Neural cell (in vitro differentiated cells): ENCODE results near the gene TMEM184B. TPM values are rescaled to one million over a fixed set of nuclear protein-coding genes. Genes with fewer than 3 reads are reported as not detected.

ENCODE experiments used
- H2AFZ ChIP-seq: fragments of 200-600, 300-800 bp; sonication (generic), shearing (Covaris generic); 2 replicates; pipeline ENCODE4 v1.6.0; 2014; ENCODE audit warnings: low read depth, mild to moderate bottlenecking, antibody characterized with exemption, low read length, moderate library complexity
- H3F3A ChIP-seq: fragments of 200-600 bp; shearing (Covaris generic); 2 replicates; pipeline ENCODE4 v1.6.1; 2016; ENCODE audit warnings: mild to moderate bottlenecking, moderate library complexity, mixed read lengths, antibody characterized with exemption, low read length; ENCODE audit not compliant: insufficient read depth, poor library complexity, severe bottlenecking
- H3K27ac ChIP-seq: fragments of 200-600, 300-800 bp; sonication (generic), shearing (Covaris generic); 2 replicates; pipeline ENCODE4 v1.5.1; 2014; ENCODE audit warnings: mild to moderate bottlenecking, low read length, moderate library complexity
- H3K27me3 ChIP-seq: fragments of 300-800, 200-600 bp; sonication (generic), shearing (Covaris generic); 2 replicates; pipeline ENCODE4 v1.6.0; 2014; ENCODE audit warnings: mild to moderate bottlenecking, low read depth, low read length, moderate library complexity; ENCODE audit not compliant: insufficient read depth
- H3K36me3 ChIP-seq: fragments of 300-800, 200-600 bp; sonication (generic), shearing (Covaris generic); 2 replicates; pipeline ENCODE4 v1.5.1; 2014; ENCODE audit warnings: mild to moderate bottlenecking, antibody characterized with exemption, low read length, moderate library complexity; ENCODE audit not compliant: insufficient read depth
- H3K4me2 ChIP-seq: fragments of 300-800, 200-600 bp; sonication (generic), shearing (Covaris generic); 2 replicates; pipeline ENCODE4 v1.6.0; 2014; ENCODE audit warnings: mild to moderate bottlenecking, low read length
- H3K4me3 ChIP-seq: fragments of 300-800, 200-600 bp; sonication (generic), shearing (Covaris generic); 2 replicates; pipeline ENCODE4 v1.5.1; 2014; ENCODE audit warnings: mild to moderate bottlenecking, low read length, moderate library complexity
- H3K79me2 ChIP-seq: fragments of 200-600 bp; shearing (Covaris generic); replicated peaks from 2 replicates; pipeline ENCODE4 v1.6.0; 2014; ENCODE audit warnings: mild to moderate bottlenecking, low read length, moderate library complexity; ENCODE audit not compliant: insufficient read depth
- H3K9ac ChIP-seq: fragments of 300-800, 200-600 bp; sonication (generic), shearing (Covaris generic); 2 replicates; pipeline ENCODE4 v1.6.1; 2016; ENCODE audit warnings: mild to moderate bottlenecking, low read length, mixed read lengths
- H3K9me2 ChIP-seq: fragments of 200-600 bp; shearing (Covaris generic); 2 replicates; pipeline ENCODE4 v1.6.1; 2016; ENCODE audit warnings: mild to moderate bottlenecking, low read length, mixed read lengths; ENCODE audit not compliant: insufficient read depth
- H3K9me3 ChIP-seq: fragments of 200-600, 300-800 bp; sonication (generic), shearing (Covaris generic); 2 replicates; pipeline ENCODE4 v1.6.1; 2016; ENCODE audit warnings: mild to moderate bottlenecking, mixed run types, low read length, moderate library complexity, mixed read lengths
- H4K20me1 ChIP-seq: fragments of 200-600 bp; shearing (Covaris generic); 2 replicates; pipeline ENCODE4 v1.6.1; 2016; ENCODE audit warnings: mild to moderate bottlenecking, mixed run types; ENCODE audit not compliant: insufficient read depth
- EP300 ChIP-seq: fragments of 450-650 bp; conservative IDR thresholded peaks from 2 replicates; pipeline ENCODE4 v1.6.1; 2014; ENCODE audit warnings: antibody characterized with exemption, mild to moderate bottlenecking, moderate library complexity; ENCODE audit not compliant: poor library complexity, severe bottlenecking
- EZH2 ChIP-seq: fragments of 200-600, 300-800 bp; shearing (Covaris generic), sonication (generic); IDR thresholded peaks from 2 replicates; pipeline ENCODE4 v1.6.1; 2014; ENCODE audit warnings: antibody characterized with exemption, low read length, borderline replicate concordance, mild to moderate bottlenecking; ENCODE audit not compliant: insufficient read depth, poor library complexity, severe bottlenecking
- MXI1 ChIP-seq: fragments of 450-650 bp; conservative IDR thresholded peaks from 2 replicates; pipeline ENCODE4 v1.6.1; 2014; ENCODE audit warnings: antibody characterized with exemption, mild to moderate bottlenecking; ENCODE audit not compliant: poor library complexity, severe bottlenecking
- POLR2AphosphoS5 ChIP-seq: IDR thresholded peaks from 2 replicates; pipeline ENCODE4 v1.6.1; 2012
- RAD21 ChIP-seq: fragments of 450-650 bp; conservative IDR thresholded peaks from 2 replicates; pipeline ENCODE4 v1.6.1; 2014; ENCODE audit warnings: antibody characterized with exemption, mild to moderate bottlenecking, moderate library complexity
- SMC3 ChIP-seq: fragments of 450-650 bp; conservative IDR thresholded peaks from 2 replicates; pipeline ENCODE4 v1.6.1; 2014; ENCODE audit warnings: antibody characterized with exemption, mild to moderate bottlenecking, moderate library complexity; ENCODE audit not compliant: poor library complexity
- TAF1 ChIP-seq: IDR thresholded peaks from 2 replicates; pipeline ENCODE4 v1.6.1; 2012; ENCODE audit warnings: low read depth
- polyA plus RNA-seq: library from polyadenylated mRNA; depleted of rRNA; stranded (reverse); fragments of >200 nt; gene quantifications from 2 replicates; pipeline ENCODE4 v1.2.3, GENCODE V29; 2014
- TF ChIP-seq, protein P1 (sequence below): IDR thresholded peaks from 2 replicates; pipeline ENCODE4 v1.6.1; 2012; ENCODE audit warnings: borderline replicate concordance
- TF ChIP-seq, protein P2 (sequence below): fragments of 450-650 bp; IDR thresholded peaks from 2 replicates; pipeline ENCODE4 v1.5.1; 2014; ENCODE audit warnings: antibody characterized with exemption, mild to moderate bottlenecking, moderate library complexity; ENCODE audit not compliant: poor library complexity, severe bottlenecking

The TMEM184B gene
- polyA plus RNA-seq, 1 donor from 2014 or later: 19.7 TPM

DNA sequence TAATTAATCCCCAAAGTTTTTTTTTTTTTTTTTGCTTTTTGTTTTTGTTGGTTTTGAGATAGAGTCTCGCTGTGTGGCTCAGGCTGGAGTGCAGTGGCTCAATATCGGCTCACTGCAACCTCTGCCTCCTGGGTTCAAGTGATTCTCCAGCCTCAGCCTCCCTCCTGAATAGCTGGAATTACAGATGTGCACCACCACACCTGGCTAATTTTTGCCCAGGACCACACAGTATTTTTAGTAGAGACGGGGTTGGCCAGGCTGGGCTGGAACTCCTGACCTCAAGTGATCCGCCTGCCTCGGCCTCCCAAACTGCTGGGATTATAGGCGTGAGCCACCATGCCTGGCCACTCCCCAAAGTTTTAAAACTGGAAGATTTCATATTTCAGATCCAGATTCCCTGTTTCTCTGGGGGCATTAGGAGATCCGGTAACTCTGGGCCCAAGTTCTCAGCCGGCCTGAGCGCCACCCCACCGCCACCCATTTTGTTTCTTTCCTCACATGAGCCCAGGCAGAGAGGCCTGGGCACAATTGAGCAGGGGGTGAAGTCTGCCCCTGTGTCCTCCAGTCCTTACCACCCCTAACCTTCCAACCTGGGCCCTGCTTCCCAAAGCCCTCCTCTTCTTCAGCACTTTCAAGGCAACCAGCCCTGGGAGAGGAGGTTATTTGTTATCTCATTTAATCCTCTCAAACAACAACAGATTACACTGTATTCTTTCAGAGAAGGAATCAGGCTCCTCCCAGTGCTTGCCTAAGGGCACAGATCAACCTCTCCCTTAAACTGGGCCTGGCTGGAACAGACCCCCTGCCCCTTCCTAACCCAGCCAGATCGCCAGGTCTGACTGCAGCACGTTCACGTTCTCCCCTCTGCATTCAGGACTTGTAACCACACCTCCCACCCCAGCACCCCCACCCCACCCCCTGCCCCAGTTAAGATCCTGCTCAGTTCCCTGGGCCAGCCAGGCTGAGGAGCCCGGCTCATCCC is 46.3 kb upstream of the TMEM184B start:
- Histone ChIP-seq H3K79me2 (peaks cover 27% of the 10 kb centered on the region), H3K4me2 (no peak overlapping the region), H3K9ac (no peak overlapping the region), H3K27ac (no peak overlapping the region), H4K20me1 (peaks cover 12% of the 10 kb centered on the region), H3K27me3 (no peaks in the 10 kb centered on the region), H3K4me3 (no peak overlapping the region), H3K9me2 (no peaks in the 10 kb centered on the region), H3K36me3 (no peaks in the 10 kb centered on the region), H2AFZ (no peak overlapping the region), H3F3A (peaks cover 5% of the 10 kb centered on the region), H3K9me3 (no peaks in the 10 kb centered on the region)
- TF ChIP-seq EP300 (no peak), EZH2 (no peak), SMC3 (no peak)

DNA sequence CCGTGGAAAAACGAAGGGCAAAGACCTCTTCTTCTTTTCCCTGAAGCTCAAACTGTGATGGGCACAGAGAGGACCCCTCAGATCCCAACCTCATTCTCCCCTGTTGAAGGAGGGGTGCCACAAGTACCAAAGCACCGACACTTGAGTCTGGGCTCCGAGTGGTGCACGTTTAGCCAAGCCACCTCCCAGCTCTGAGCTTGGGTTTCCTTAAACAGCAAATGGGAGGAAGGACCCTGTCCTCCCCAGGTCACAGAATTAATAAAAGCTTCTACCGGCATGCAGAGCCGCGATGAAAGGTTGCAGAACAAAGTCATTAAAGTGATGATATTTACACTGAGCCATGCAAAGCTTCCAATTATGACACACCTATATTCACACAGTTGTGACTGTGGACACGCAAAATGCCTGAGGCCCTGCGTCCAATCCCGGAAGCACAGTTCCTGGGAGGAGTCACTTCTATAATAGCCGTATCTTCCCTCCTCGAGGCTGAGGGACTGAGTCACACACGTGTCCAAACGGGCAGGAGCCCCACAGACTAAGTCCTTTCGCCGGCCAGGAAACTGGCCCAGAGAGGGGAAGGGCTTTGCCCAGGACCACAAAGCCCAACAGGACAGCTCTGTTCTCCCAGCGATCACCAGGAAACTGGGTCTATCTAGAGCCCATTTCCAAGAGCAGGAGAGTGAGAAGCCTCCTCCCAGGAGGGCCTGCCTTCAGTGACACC is 45.3 kb upstream of the TMEM184B start:
- Histone ChIP-seq H3K79me2 (peaks cover 35% of the 10 kb centered on the region), H2AFZ (peak overlapping the region; percentile 76)

More for the DNA sequence above, 45.3 kb upstream of the TMEM184B start:
- H3K9me3 ChIP-seq: no peaks in the 10 kb centered on the region
- H3K9me2 ChIP-seq: no peaks in the 10 kb centered on the region
- TF ChIP-seq, protein P1, sequence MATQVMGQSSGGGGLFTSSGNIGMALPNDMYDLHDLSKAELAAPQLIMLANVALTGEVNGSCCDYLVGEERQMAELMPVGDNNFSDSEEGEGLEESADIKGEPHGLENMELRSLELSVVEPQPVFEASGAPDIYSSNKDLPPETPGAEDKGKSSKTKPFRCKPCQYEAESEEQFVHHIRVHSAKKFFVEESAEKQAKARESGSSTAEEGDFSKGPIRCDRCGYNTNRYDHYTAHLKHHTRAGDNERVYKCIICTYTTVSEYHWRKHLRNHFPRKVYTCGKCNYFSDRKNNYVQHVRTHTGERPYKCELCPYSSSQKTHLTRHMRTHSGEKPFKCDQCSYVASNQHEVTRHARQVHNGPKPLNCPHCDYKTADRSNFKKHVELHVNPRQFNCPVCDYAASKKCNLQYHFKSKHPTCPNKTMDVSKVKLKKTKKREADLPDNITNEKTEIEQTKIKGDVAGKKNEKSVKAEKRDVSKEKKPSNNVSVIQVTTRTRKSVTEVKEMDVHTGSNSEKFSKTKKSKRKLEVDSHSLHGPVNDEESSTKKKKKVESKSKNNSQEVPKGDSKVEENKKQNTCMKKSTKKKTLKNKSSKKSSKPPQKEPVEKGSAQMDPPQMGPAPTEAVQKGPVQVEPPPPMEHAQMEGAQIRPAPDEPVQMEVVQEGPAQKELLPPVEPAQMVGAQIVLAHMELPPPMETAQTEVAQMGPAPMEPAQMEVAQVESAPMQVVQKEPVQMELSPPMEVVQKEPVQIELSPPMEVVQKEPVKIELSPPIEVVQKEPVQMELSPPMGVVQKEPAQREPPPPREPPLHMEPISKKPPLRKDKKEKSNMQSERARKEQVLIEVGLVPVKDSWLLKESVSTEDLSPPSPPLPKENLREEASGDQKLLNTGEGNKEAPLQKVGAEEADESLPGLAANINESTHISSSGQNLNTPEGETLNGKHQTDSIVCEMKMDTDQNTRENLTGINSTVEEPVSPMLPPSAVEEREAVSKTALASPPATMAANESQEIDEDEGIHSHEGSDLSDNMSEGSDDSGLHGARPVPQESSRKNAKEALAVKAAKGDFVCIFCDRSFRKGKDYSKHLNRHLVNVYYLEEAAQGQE: no peak
- TF ChIP-seq POLR2AphosphoS5: no peak
- no peak for TF ChIP-seq RAD21
- TF ChIP-seq MXI1: no peak
- TF ChIP-seq, protein P2, sequence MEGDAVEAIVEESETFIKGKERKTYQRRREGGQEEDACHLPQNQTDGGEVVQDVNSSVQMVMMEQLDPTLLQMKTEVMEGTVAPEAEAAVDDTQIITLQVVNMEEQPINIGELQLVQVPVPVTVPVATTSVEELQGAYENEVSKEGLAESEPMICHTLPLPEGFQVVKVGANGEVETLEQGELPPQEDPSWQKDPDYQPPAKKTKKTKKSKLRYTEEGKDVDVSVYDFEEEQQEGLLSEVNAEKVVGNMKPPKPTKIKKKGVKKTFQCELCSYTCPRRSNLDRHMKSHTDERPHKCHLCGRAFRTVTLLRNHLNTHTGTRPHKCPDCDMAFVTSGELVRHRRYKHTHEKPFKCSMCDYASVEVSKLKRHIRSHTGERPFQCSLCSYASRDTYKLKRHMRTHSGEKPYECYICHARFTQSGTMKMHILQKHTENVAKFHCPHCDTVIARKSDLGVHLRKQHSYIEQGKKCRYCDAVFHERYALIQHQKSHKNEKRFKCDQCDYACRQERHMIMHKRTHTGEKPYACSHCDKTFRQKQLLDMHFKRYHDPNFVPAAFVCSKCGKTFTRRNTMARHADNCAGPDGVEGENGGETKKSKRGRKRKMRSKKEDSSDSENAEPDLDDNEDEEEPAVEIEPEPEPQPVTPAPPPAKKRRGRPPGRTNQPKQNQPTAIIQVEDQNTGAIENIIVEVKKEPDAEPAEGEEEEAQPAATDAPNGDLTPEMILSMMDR: no peak
- TF ChIP-seq EP300: no peak
- no peak for TF ChIP-seq SMC3
- no peak for TF ChIP-seq TAF1
- TF ChIP-seq EZH2: no peak
- H3K4me3 ChIP-seq: peak overlapping the region; percentile 65
- H3K9ac ChIP-seq: peak overlapping the region; percentile 87
- no peaks in the 10 kb centered on the region for H3K36me3 ChIP-seq
- peaks cover 21% of the 10 kb centered on the region for H4K20me1 ChIP-seq
- H3K27me3 ChIP-seq: no peaks in the 10 kb centered on the region
- peak overlapping the region; percentile 86 for H3K27ac ChIP-seq
- peaks cover 5% of the 10 kb centered on the region for H3F3A ChIP-seq
- no peak overlapping the region for H3K4me2 ChIP-seq
